GM06990 (cell line): ENCODE results near the gene LRRC9.
A peak's percentile ranks its signal among the peaks of the same experiment; 100 is the strongest.

Experiments used
- DNase-seq: peaks from one replicate; pipeline ENCODE4 v3.0.0-alpha.2; 2011; ENCODE audit not compliant: insufficient read length; ENCODE audit errors: extremely low read depth
- H3K27me3 ChIP-seq: replicated peaks from 2 replicates; pipeline ENCODE4 v1.6.0; 2011; ENCODE audit warnings: low read length; ENCODE audit not compliant: control insufficient read depth, insufficient read depth
- H3K36me3 ChIP-seq: 2 replicates; pipeline ENCODE4 v1.5.1; 2011; ENCODE audit warnings: low read length; ENCODE audit not compliant: control insufficient read depth, insufficient read depth
- H3K4me3 ChIP-seq: replicated peaks from 2 replicates; pipeline ENCODE4 v1.5.1; 2011; ENCODE audit warnings: low read depth, mild to moderate bottlenecking, control low read depth, low read length
- TF ChIP-seq, protein P1 (sequence below): IDR thresholded peaks from 2 replicates; pipeline ENCODE4 v1.5.1; 2011; ENCODE audit warnings: low read length, control low read depth, mild to moderate bottlenecking, inconsistent platforms; ENCODE audit not compliant: insufficient read depth, poor library complexity, severe bottlenecking

LRRC9 gene

GRCh38 chr14:59959668-59960067 lies 39.7 kb downstream of the LRRC9 start:
- TF ChIP-seq, protein P1, sequence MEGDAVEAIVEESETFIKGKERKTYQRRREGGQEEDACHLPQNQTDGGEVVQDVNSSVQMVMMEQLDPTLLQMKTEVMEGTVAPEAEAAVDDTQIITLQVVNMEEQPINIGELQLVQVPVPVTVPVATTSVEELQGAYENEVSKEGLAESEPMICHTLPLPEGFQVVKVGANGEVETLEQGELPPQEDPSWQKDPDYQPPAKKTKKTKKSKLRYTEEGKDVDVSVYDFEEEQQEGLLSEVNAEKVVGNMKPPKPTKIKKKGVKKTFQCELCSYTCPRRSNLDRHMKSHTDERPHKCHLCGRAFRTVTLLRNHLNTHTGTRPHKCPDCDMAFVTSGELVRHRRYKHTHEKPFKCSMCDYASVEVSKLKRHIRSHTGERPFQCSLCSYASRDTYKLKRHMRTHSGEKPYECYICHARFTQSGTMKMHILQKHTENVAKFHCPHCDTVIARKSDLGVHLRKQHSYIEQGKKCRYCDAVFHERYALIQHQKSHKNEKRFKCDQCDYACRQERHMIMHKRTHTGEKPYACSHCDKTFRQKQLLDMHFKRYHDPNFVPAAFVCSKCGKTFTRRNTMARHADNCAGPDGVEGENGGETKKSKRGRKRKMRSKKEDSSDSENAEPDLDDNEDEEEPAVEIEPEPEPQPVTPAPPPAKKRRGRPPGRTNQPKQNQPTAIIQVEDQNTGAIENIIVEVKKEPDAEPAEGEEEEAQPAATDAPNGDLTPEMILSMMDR = no peak
- Histone ChIP-seq H3K4me3 (no peak overlapping the region), H3K36me3 (no peaks in the 10 kb centered on the region), H3K27me3 (no peaks in the 10 kb centered on the region)
- DNase-seq = no peak

- Histone ChIP-seq H3K4me3 (no peak overlapping the region), H3K36me3 (no peaks in the 10 kb centered on the region), H3K27me3 (no peaks in the 10 kb centered on the region)
- TF ChIP-seq, protein P1 = no peak
- DNase-seq = peak; percentile 28
These were observed 41.6 kb downstream of the LRRC9 start for GRCh38 chr14:59961518-59962062.

- TF ChIP-seq, protein P1 = no peak
- DNase-seq = no peak
- Histone ChIP-seq H3K27me3 (no peaks in the 10 kb centered on the region), H3K36me3 (no peaks in the 10 kb centered on the region), H3K4me3 (peak overlapping the region; percentile 62)
These were observed 44.5 kb downstream of the LRRC9 start for GRCh38 chr14:59964251-59965007.

GRCh38 chr14:59969319-59969718 lies 49.4 kb downstream of the LRRC9 start:
- H3K4me3 ChIP-seq = no peak overlapping the region
- TF ChIP-seq, protein P1 = no peak
- H3K36me3 ChIP-seq = no peaks in the 10 kb centered on the region
- no peaks in the 10 kb centered on the region for H3K27me3 ChIP-seq
- DNase-seq = no peak

GRCh38 chr14:59981564-59981963 lies 61.6 kb downstream of the LRRC9 start:
- Histone ChIP-seq H3K27me3 (no peaks in the 10 kb centered on the region), H3K4me3 (no peak overlapping the region), H3K36me3 (no peaks in the 10 kb centered on the region)
- TF ChIP-seq, protein P1 = no peak
- DNase-seq = no peak

DNA sequence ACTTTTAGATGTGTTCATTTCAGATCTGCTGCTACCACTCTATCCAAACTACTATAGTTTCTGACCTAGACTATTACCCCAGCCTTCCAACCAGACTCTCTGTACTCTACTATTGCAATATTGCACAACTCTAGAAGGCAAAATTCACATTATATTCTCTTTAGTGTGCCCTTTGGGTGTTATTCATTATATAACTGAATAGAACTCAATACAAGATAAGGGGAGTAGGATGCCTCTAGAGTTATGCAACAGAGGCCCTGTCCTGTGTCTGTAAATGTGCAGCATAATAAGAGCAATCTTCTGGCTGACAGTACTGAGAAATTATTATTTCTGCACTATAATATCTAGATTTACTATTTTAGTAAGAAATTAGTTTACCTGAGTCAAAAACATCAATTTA lies 63.1 kb downstream of the LRRC9 start:
- Histone ChIP-seq H3K4me3 (no peak overlapping the region), H3K36me3 (no peaks in the 10 kb centered on the region), H3K27me3 (no peaks in the 10 kb centered on the region)
- no peak for DNase-seq
- TF ChIP-seq, protein P1 = no peak
